HG02623 (cell line): ENCODE results near the gene MINDY4.
A peak's percentile ranks its signal among the peaks of the same experiment; 100 is the strongest.

Source experiments
- ATAC-seq: cut with Tn5 transposase; IDR thresholded peaks from one replicate; pipeline ENCODE4 v1.9.1; 2021; ENCODE audit warnings: moderate library complexity; ENCODE audit not compliant: unreplicated experiment

Gene MINDY4

GRCh38 chr7:30771174-30771879 lies at the start of gene MINDY4:
TSS of gene MINDY4 (plus strand) at chr7:30771417. CDS start at chr7:30771494, 77 bp downstream.
- peak; percentile 76 for ATAC-seq

GRCh38 chr7:30722187-30722586 lies 49.0 kb upstream of the MINDY4 start:
- ATAC-seq: no peak

- ATAC-seq: no peak
Measured at GRCh38 chr7:30722671-30723070, 48.5 kb upstream of the MINDY4 start.

- no peak for ATAC-seq
Measured at GRCh38 chr7:30723776-30724175, 47.4 kb upstream of the MINDY4 start.

GRCh38 chr7:30726296-30727006 lies 44.8 kb upstream of the MINDY4 start:
- ATAC-seq: no peak

GRCh38 chr7:30727061-30727945 lies 43.9 kb upstream of the MINDY4 start:
- no peak for ATAC-seq

- no peak for ATAC-seq
Measured at GRCh38 chr7:30728591-30729100, 42.6 kb upstream of the MINDY4 start.

GRCh38 chr7:30729642-30730041 lies 41.6 kb upstream of the MINDY4 start:
- ATAC-seq: no peak

- ATAC-seq: no peak
Measured at GRCh38 chr7:30730097-30730496, 41.1 kb upstream of the MINDY4 start.

- ATAC-seq: no peak
Measured at GRCh38 chr7:30730996-30731395, 40.2 kb upstream of the MINDY4 start.

GRCh38 chr7:30731581-30731980 lies 39.6 kb upstream of the MINDY4 start:
- no peak for ATAC-seq

GRCh38 chr7:30732606-30733005 lies 38.6 kb upstream of the MINDY4 start:
- ATAC-seq: no peak

GRCh38 chr7:30733216-30733615 lies 38.0 kb upstream of the MINDY4 start:
- ATAC-seq: no peak

- no peak for ATAC-seq
Measured at GRCh38 chr7:30733691-30734090, 37.5 kb upstream of the MINDY4 start.

- ATAC-seq: no peak
Measured at GRCh38 chr7:30734497-30734896, 36.7 kb upstream of the MINDY4 start.

- ATAC-seq: no peak
Measured at GRCh38 chr7:30735631-30736030, 35.6 kb upstream of the MINDY4 start.

- ATAC-seq: no peak
Measured at GRCh38 chr7:30736291-30736690, 34.9 kb upstream of the MINDY4 start.

GRCh38 chr7:30738026-30738915 lies 32.9 kb upstream of the MINDY4 start:
- no peak for ATAC-seq

GRCh38 chr7:30739691-30740090 lies 31.5 kb upstream of the MINDY4 start:
- no peak for ATAC-seq
